Uterus (tissue), 4 donors: ENCODE results near the gene VEPH1. TPM values are rescaled to one million over a fixed set of nuclear protein-coding genes. Genes with fewer than 3 reads are reported as not detected.

ENCODE experiments used
- DNase-seq, 2 donors: peaks; one replicate each; pipeline ENCODE4 v3.0.0-alpha.2; 2019 to 2020
- H3K27ac ChIP-seq, 2 donors: fragments of 200-600 bp; sonication (generic); 1 replicate in 1 of 2; 2 replicates in 1 of 2; pipeline ENCODE4 v1.5.1; 2016 to 2018
- H3K27me3 ChIP-seq, 2 donors: fragments of 200-600 bp; sonication (generic); one replicate each; pipeline ENCODE4 v1.5.1; 2018 to 2019; ENCODE audit warnings: control low read depth in 1 of 2
- H3K36me3 ChIP-seq, 2 donors: fragments of 200-600 bp; sonication (generic); one replicate each; pipeline ENCODE4 v1.5.1; 2019; ENCODE audit warnings: control low read depth in 1 of 2
- H3K4me1 ChIP-seq, 2 donors: fragments of 200-600 bp; sonication (generic); one replicate each; pipeline ENCODE4 v1.5.1; 2018 to 2019; ENCODE audit warnings: control low read depth in 1 of 2
- H3K4me3 ChIP-seq, 2 donors: fragments of 200-600 bp; sonication (generic); 1 replicate in 1 of 2; 2 replicates in 1 of 2; pipeline ENCODE4 v1.5.1; 2018 to 2019; ENCODE audit warnings: mild to moderate bottlenecking in 1 of 2
- H3K9me3 ChIP-seq, 2 donors: fragments of 200-600 bp; sonication (generic); one replicate each; pipeline ENCODE4 v1.5.1; 2019; ENCODE audit warnings: control low read depth in 1 of 2
- CTCF ChIP-seq, 4 experiments: fragments of 200-600 bp in 2 of 4; fragments of 450-650 bp in 2 of 4; sonication (generic) in 2 of 4; IDR thresholded peaks; one replicate each; pipeline ENCODE4 v1.5.1; 2016 to 2019; ENCODE audit warnings: antibody characterized with exemption in 4 of 4, mild to moderate bottlenecking in 2 of 4, moderate library complexity in 1 of 4
- POLR2A ChIP-seq, 2 donors: fragments of 450-650 bp; IDR thresholded peaks; one replicate each; pipeline ENCODE4 v1.6.1; 2016; ENCODE audit warnings: antibody characterized with exemption in 2 of 2, mild to moderate bottlenecking in 1 of 2, moderate library complexity in 1 of 2
- intact Hi-C: fragments of 100-400 bp; cut with DNase I; formaldehyde crosslinking; loops from one replicate; pipeline ENCODE4 v1.15.1; 2023; ENCODE audit warnings: low total_unique reads
- total RNA-seq, 4 donors: library from RNA; depleted of rRNA in 3 of 4; stranded (reverse); fragments of >200 nt in 3 of 4; gene quantifications; one replicate each; pipeline versions ENCODE4 v1.1.0 to v1.2.4, GENCODE V29; 2014 to 2023
- donor health status: DM: yes; HTN: yes; CAD: no.

The VEPH1 gene
- total RNA-seq, 4 donors from 2014 or later: 12.2 TPM; not detected in 3

GRCh38 chr3:157393113-157393512 is 110.1 kb downstream of the VEPH1 start:
- no peaks in the 10 kb centered on the region for H3K4me1 ChIP-seq
- H3K36me3 ChIP-seq: no peaks in the 10 kb centered on the region
- no peak overlapping the region for H3K27ac ChIP-seq
- intact Hi-C loops: no loop called here
- TF ChIP-seq POLR2A (IDR thresholded peaks at IDR 0.05) (no peak), CTCF (IDR thresholded peaks at IDR 0.05) (no peak)
- no peak overlapping the region for H3K4me3 ChIP-seq
- no peaks in the 10 kb centered on the region for H3K9me3 ChIP-seq
- no peak for DNase-seq
- no peaks in the 10 kb centered on the region for H3K27me3 ChIP-seq

DNA sequence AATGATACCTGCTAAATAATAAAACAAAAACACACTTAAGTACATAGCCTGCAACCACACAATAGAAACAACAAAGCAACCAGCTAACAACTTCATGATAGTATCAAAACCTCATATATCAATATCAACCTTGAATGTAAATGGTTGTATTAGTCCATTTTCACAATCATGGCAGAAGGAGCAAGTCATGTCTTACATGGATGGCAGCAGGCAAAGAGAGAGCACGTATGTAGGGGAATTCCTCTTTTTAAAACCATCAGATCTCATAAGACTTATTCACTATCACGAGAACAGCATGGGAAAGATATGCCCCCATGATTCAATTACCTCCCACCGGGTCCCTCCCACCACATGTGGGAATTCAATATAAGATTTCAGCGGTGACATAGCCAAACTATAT is 111.1 kb downstream of the VEPH1 start:
- H3K4me1 ChIP-seq: no peaks in the 10 kb centered on the region
- H3K36me3 ChIP-seq: no peaks in the 10 kb centered on the region
- H3K9me3 ChIP-seq: no peaks in the 10 kb centered on the region
- intact Hi-C loops: no loop called here
- no peaks in the 10 kb centered on the region for H3K27me3 ChIP-seq
- H3K4me3 ChIP-seq: no peak overlapping the region
- no peak for DNase-seq
- H3K27ac ChIP-seq: no peak overlapping the region
- TF ChIP-seq POLR2A (IDR thresholded peaks at IDR 0.05): no peak
- TF ChIP-seq CTCF (IDR thresholded peaks at IDR 0.05): no peak

- no peaks in the 10 kb centered on the region for H3K9me3 ChIP-seq
- DNase-seq: no peak
- TF ChIP-seq POLR2A (IDR thresholded peaks at IDR 0.05) (no peak), CTCF (IDR thresholded peaks at IDR 0.05) (no peak)
- no peaks in the 10 kb centered on the region for H3K27me3 ChIP-seq
- no peaks in the 10 kb centered on the region for H3K36me3 ChIP-seq
- H3K27ac ChIP-seq: no peak overlapping the region
- no peak overlapping the region for H3K4me3 ChIP-seq
- no peaks in the 10 kb centered on the region for H3K4me1 ChIP-seq
- intact Hi-C loops: no loop called here
These were observed 112.3 kb downstream of the VEPH1 start for GRCh38 chr3:157390713-157391515.

DNA sequence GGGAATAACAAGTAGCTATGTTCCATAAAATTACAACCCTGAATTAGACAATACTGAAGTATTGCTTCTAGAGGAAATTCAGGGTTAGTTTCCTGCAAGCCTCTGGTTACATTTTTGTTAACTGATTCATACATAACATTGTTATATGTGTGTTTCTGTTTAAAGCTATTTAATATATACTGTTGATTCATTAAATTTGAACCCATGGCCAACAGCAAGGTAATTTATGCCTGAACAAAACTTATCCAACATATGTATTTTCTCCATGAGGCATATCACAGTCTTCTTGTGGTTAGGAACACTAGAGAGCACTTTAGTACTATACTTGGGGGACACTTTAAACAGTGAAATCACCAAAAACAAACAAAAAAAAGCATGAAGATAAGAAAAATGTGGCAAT is 114.2 kb downstream of the VEPH1 start:
- Histone ChIP-seq H3K4me1 (no peaks in the 10 kb centered on the region), H3K9me3 (no peaks in the 10 kb centered on the region), H3K36me3 (no peaks in the 10 kb centered on the region), H3K27me3 (no peaks in the 10 kb centered on the region), H3K4me3 (no peak overlapping the region), H3K27ac (no peak overlapping the region)
- intact Hi-C loops: no loop called here
- no peak for DNase-seq
- TF ChIP-seq POLR2A (IDR thresholded peaks at IDR 0.05): no peak
- TF ChIP-seq CTCF (IDR thresholded peaks at IDR 0.05): no peak

- no peaks in the 10 kb centered on the region for H3K36me3 ChIP-seq
- no peaks in the 10 kb centered on the region for H3K27me3 ChIP-seq
- no peaks in the 10 kb centered on the region for H3K9me3 ChIP-seq
- H3K27ac ChIP-seq: no peak overlapping the region
- TF ChIP-seq CTCF (IDR thresholded peaks at IDR 0.05) (no peak), POLR2A (IDR thresholded peaks at IDR 0.05) (no peak)
- DNase-seq: no peak
- H3K4me1 ChIP-seq: no peaks in the 10 kb centered on the region
- intact Hi-C loops: no loop called here
- H3K4me3 ChIP-seq: no peak overlapping the region
These were observed 115.3 kb downstream of the VEPH1 start for GRCh38 chr3:157387708-157388435.
